Sigmoid colon (tissue), 7 donors: Measurements from ENCODE around the gene RGN. TPM values are rescaled to one million over a fixed set of nuclear protein-coding genes. Genes with fewer than 3 reads are reported as not detected.
"Not testable (repeated sequence)": the region's sequence is repeated elsewhere in the genome, so short reads cannot be mapped to it uniquely, and the experiment has no call there.

Experiments
- DNase-seq: peaks from one replicate; pipeline ENCODE4 v3.0.0-alpha.2; 2019
- H3K27ac ChIP-seq, 4 donors: fragments of 200-600 bp; sonication (generic); one replicate each; pipeline ENCODE4 v1.5.1; 2016 to 2019; ENCODE audit warnings: mild to moderate bottlenecking in 1 of 4
- H3K27me3 ChIP-seq, 3 donors: fragments of 200-600 bp; sonication (generic); one replicate each; pipeline ENCODE4 v1.5.1; 2019; ENCODE audit warnings: mild to moderate bottlenecking in 1 of 3
- H3K36me3 ChIP-seq, 4 donors: fragments of 200-600 bp; sonication (generic); one replicate each; pipeline ENCODE4 v1.5.1; 2016 to 2019
- H3K4me1 ChIP-seq, 4 donors: fragments of 200-600 bp; sonication (generic); one replicate each; pipeline ENCODE4 v1.5.1; 2017 to 2019
- H3K4me3 ChIP-seq, 4 donors: fragments of 200-600 bp; sonication (generic); one replicate each; pipeline ENCODE4 v1.5.1; 2017 to 2019; ENCODE audit warnings: mild to moderate bottlenecking in 2 of 4, moderate library complexity in 1 of 4
- H3K9me3 ChIP-seq, 4 donors: fragments of 200-600 bp in 3 of 4; sonication (generic) in 3 of 4; one replicate each; pipeline versions ENCODE4 v1.5.1 to v1.6.1; 2013 to 2019
- CTCF ChIP-seq, 4 experiments: fragments of 450-650 bp in 3 of 4; fragments of 200-600 bp in 1 of 4; IDR thresholded peaks; one replicate each; pipeline ENCODE4 v1.5.1; 2016 to 2019; ENCODE audit warnings: antibody characterized with exemption in 4 of 4, mild to moderate bottlenecking in 3 of 4, moderate library complexity in 2 of 4
- EP300 ChIP-seq, 4 donors: sonication (generic); formaldehyde crosslinking; IDR thresholded peaks; one replicate each; pipeline ENCODE4 v1.6.1; 2017; ENCODE audit warnings: antibody characterized with exemption in 4 of 4
- POLR2A ChIP-seq, 2 donors: fragments of 450-650 bp; IDR thresholded peaks; one replicate each; pipeline ENCODE4 v1.6.1; 2016; ENCODE audit warnings: antibody characterized with exemption in 2 of 2, mild to moderate bottlenecking in 2 of 2, moderate library complexity in 2 of 2
- POLR2AphosphoS5 ChIP-seq, 4 donors: sonication (generic); formaldehyde crosslinking; IDR thresholded peaks; one replicate each; pipeline ENCODE4 v1.6.1; 2017; ENCODE audit warnings: antibody characterized with exemption in 4 of 4
- WGBS, 2 donors: extraction: QIAGEN DNeasy Blood & Tissue Kit; methylation state at CpG; one replicate each; pipeline ENCODE4 v1.1.7; 2013; 5-methylcytosine and 5-hydroxymethylcytosine counted together
- intact Hi-C: fragments of 100-400 bp; cut with DNase I; formaldehyde crosslinking; loops from one replicate; pipeline ENCODE4 v1.15.1; 2023
- polyA plus RNA-seq, 3 donors: library from polyadenylated mRNA; stranded (reverse); fragments of 200-250 nt; gene quantifications; one replicate each; pipeline ENCODE4 v1.2.3, GENCODE V29; 2013
- total RNA-seq, 4 donors: library from RNA; depleted of rRNA; stranded (reverse); fragments of >200 nt; gene quantifications; one replicate each; pipeline ENCODE4 v1.1.0, GENCODE V29; 2016
- donor health status: healthy with polysubstance abuse.
- donor health status: Bipolar disorder and iron deficiency.
- donor health status: healthy.

The RGN gene
- total and polyA plus RNA-seq, 7 donors: 0.42 to 12.2 (median 5.7) TPM; not detected in 1

- H3K9me3 ChIP-seq: no peaks in the 10 kb centered on the region
- WGBS, 2 donors: 86 to 92% methylated on average over 11 of the region's 11 CpGs
- H3K27me3 ChIP-seq: no peaks in the 10 kb centered on the region
- H3K4me1 ChIP-seq: no peaks in the 10 kb centered on the region
- H3K4me3 ChIP-seq: no peak overlapping the region
- intact Hi-C loops: loop anchor here (10.0 kb wide), 1 partner anchor 189 kb away; no protein-coding TSS in a partner anchor
- H3K27ac ChIP-seq: no peak overlapping the region
- no peak for TF ChIP-seq EP300 (IDR thresholded peaks at IDR 0.05)
- no peak for TF ChIP-seq CTCF (IDR thresholded peaks at IDR 0.05)
- TF ChIP-seq POLR2AphosphoS5 (IDR thresholded peaks at IDR 0.05): no peak
- TF ChIP-seq POLR2A (IDR thresholded peaks at IDR 0.05): no peak
- no peak for DNase-seq
- H3K36me3 ChIP-seq: no peaks in the 10 kb centered on the region
These were observed 15.6 kb downstream of the RGN start for GRCh38 chrX:47093860-47094259.

DNA sequence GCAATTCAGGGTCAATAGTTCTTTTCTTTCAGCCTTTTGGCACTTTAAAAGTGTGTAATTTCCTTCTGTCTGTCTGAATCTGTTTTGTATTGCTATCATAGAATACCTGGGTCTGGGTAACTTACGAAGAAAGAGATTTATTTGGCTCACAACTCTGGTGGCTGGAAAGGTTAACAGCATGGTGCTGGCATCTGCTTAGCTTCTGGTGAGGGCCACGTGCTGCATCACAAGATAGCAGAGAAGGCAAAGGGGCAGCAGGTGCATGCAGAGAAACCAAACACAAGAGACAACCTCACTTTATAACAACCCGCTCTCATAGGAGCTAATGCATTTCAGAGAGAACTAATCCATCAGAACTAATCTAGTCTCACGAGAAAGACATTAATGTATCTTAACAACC lies 18.8 kb downstream of the RGN start:
- WGBS, 2 donors: 86 to 90% methylated on average over 4 of the region's 4 CpGs
- Histone ChIP-seq H3K27ac (no peak overlapping the region), H3K36me3 (peaks cover 0 to 4% (median 0%) of the 10 kb centered on the region in 4 donors), H3K27me3 (peaks cover 0 to 2% (median 0%) of the 10 kb centered on the region in 3 donors), H3K4me1 (no peaks in the 10 kb centered on the region), H3K4me3 (no peak overlapping the region), H3K9me3 (no peaks in the 10 kb centered on the region)
- TF ChIP-seq POLR2AphosphoS5 (IDR thresholded peaks at IDR 0.05) (no peak), EP300 (IDR thresholded peaks at IDR 0.05) (no peak), CTCF (IDR thresholded peaks at IDR 0.05) (no peak), POLR2A (IDR thresholded peaks at IDR 0.05) (no peak)
- intact Hi-C loops: loop anchor here (10.0 kb wide), 1 partner anchor 192 kb away; no protein-coding TSS in a partner anchor
- no peak for DNase-seq

- intact Hi-C loops: loop anchor here (10.0 kb wide), 1 partner anchor 194 kb away; no protein-coding TSS in a partner anchor
- no peaks in the 10 kb centered on the region for H3K9me3 ChIP-seq
- peaks cover 0 to 4% (median 0%) of the 10 kb centered on the region in 4 donors for H3K36me3 ChIP-seq
- no peaks in the 10 kb centered on the region for H3K4me1 ChIP-seq
- DNase-seq: no peak
- WGBS, 2 donors: 88 to 89% methylated on average over 2 of the region's 2 CpGs
- TF ChIP-seq POLR2A (IDR thresholded peaks at IDR 0.05): no peak
- no peak for TF ChIP-seq CTCF (IDR thresholded peaks at IDR 0.05)
- TF ChIP-seq EP300 (IDR thresholded peaks at IDR 0.05): no peak
- no peak for TF ChIP-seq POLR2AphosphoS5 (IDR thresholded peaks at IDR 0.05)
- no peak overlapping the region for H3K4me3 ChIP-seq
- H3K27me3 ChIP-seq: peaks cover 0 to 5% (median 0%) of the 10 kb centered on the region in 3 donors
- H3K27ac ChIP-seq: no peak overlapping the region
These were observed 20.3 kb downstream of the RGN start for GRCh38 chrX:47098338-47099094.

DNA sequence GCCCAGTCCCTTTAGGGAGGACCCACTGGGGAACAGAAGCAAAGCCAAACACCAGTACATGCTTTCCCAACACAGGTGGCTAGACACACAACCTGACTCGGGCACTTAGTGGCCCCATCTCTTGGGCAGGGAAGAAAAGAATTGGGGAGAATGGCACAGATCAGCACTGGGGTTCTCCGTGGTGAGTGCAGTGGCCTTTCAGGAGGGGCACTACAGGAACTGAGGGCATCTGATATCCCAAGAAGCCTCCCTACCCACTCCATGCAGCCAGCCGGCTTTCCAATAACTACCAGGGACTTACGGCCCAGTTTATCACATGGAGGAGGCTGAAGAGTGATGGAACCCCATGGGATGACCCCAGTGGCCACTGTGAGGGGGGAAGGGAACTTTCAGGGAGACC lies 23.0 kb downstream of the RGN start:
- H3K27ac ChIP-seq: no peak overlapping the region
- H3K36me3 ChIP-seq: peaks cover 0 to 4% (median 0%) of the 10 kb centered on the region in 4 donors
- peaks cover 0 to 5% (median 0%) of the 10 kb centered on the region in 3 donors for H3K27me3 ChIP-seq
- H3K4me3 ChIP-seq: no peak overlapping the region
- 90 to 92% methylated on average over 4 of the region's 4 CpGs for WGBS, 2 donors
- DNase-seq: no peak
- H3K9me3 ChIP-seq: no peaks in the 10 kb centered on the region
- intact Hi-C loops: no loop called here
- H3K4me1 ChIP-seq: no peaks in the 10 kb centered on the region
- TF ChIP-seq POLR2AphosphoS5 (IDR thresholded peaks at IDR 0.05) (no peak), CTCF (IDR thresholded peaks at IDR 0.05) (no peak), POLR2A (IDR thresholded peaks at IDR 0.05) (no peak), EP300 (IDR thresholded peaks at IDR 0.05) (no peak)

GRCh38 chrX:47110936-47111615 lies 32.8 kb downstream of the RGN start:
- H3K36me3 ChIP-seq, H3K27me3 ChIP-seq, H3K4me3 ChIP-seq, H3K9me3 ChIP-seq, intact Hi-C loops, DNase-seq, H3K27ac ChIP-seq, H3K4me1 ChIP-seq: not testable (repeated sequence)
- WGBS, 2 donors: 98% methylated on average over 34 to 40 of the region's 40 CpGs
